GM23338 (cell line): ENCODE results near the gene TRMT2A. TPM values are rescaled to one million over a fixed set of nuclear protein-coding genes. Genes with fewer than 3 reads are reported as not detected.
A peak's percentile ranks its signal among the peaks of the same experiment; 100 is the strongest.

Experiments
- ATAC-seq: fragments of 200-7000 bp; cut with Tn5 transposase; 3 replicates; pipeline ENCODE4 v1.9.1; 2020
- DNase-seq: peaks from one replicate; pipeline ENCODE4 v3.0.0-alpha.2; 2015; ENCODE audit warnings: low spot score
- H2AFZ ChIP-seq: fragments of 200-600 bp; sonication (generic); 2 replicates; pipeline ENCODE4 v1.8.0; 2016; ENCODE audit warnings: antibody characterized with exemption, mild to moderate bottlenecking, moderate library complexity
- H3F3A ChIP-seq: fragments of 200-600 bp; sonication (generic); replicated peaks from 2 replicates; pipeline ENCODE4 v1.8.0; 2017; ENCODE audit warnings: antibody characterized with exemption, mixed run types, low read depth
- H3K27ac ChIP-seq: fragments of 200-600 bp; sonication (generic); 2 replicates; pipeline ENCODE4 v1.6.1; 2016; ENCODE audit warnings: low read depth
- H3K27me3 ChIP-seq: fragments of 200-600 bp; sonication (generic); 2 replicates; pipeline ENCODE4 v1.8.0; 2016; ENCODE audit warnings: mild to moderate bottlenecking, mixed run types, moderate library complexity; ENCODE audit not compliant: insufficient read depth
- H3K36me3 ChIP-seq: fragments of 200-600 bp; sonication (generic); 2 replicates; pipeline ENCODE4 v1.8.0; 2016; ENCODE audit warnings: mild to moderate bottlenecking; ENCODE audit not compliant: insufficient read depth
- H3K4me1 ChIP-seq: fragments of 200-600 bp; sonication (generic); 2 replicates; pipeline ENCODE4 v1.8.0; 2016; ENCODE audit warnings: mild to moderate bottlenecking, moderate library complexity; ENCODE audit not compliant: insufficient read depth
- H3K4me2 ChIP-seq: fragments of 200-600 bp; sonication (generic); 2 replicates; pipeline ENCODE4 v1.7.1; 2017; ENCODE audit warnings: mixed run types
- H3K4me3 ChIP-seq: fragments of 200-600 bp; sonication (generic); 2 replicates; pipeline ENCODE4 v1.6.1; 2016; ENCODE audit warnings: mixed run types
- H3K79me2 ChIP-seq: fragments of 200-600 bp; sonication (generic); replicated peaks from 2 replicates; pipeline ENCODE4 v1.8.0; 2017; ENCODE audit warnings: mild to moderate bottlenecking; ENCODE audit not compliant: insufficient read depth
- H3K9me2 ChIP-seq: fragments of 200-600 bp; sonication (generic); 2 replicates; pipeline ENCODE4 v1.8.0; 2017; ENCODE audit not compliant: insufficient read depth
- H4K20me1 ChIP-seq: fragments of 200-600 bp; sonication (generic); replicated peaks from 2 replicates; pipeline ENCODE4 v1.8.0; 2017; ENCODE audit warnings: mild to moderate bottlenecking; ENCODE audit not compliant: insufficient read depth
- H3K27ac Mint-ChIP-seq: 2 replicates; pipeline ENCODE4 v1.8.0; 2020; ENCODE audit warnings: inconsistent platforms, mild to moderate bottlenecking, moderate library complexity, mixed read lengths
- H3K27me3 Mint-ChIP-seq: 3 replicates; pipeline ENCODE4 v1.8.0; 2022; ENCODE audit warnings: low read depth, mild to moderate bottlenecking, moderate library complexity, mixed read lengths, inconsistent platforms; ENCODE audit not compliant: insufficient read depth, poor library complexity
- H3K36me3 Mint-ChIP-seq: 3 replicates; pipeline ENCODE4 v1.8.0; 2021; ENCODE audit warnings: low read depth, mild to moderate bottlenecking, inconsistent platforms, moderate library complexity, mixed read lengths
- H3K4me1 Mint-ChIP-seq: 3 replicates; pipeline ENCODE4 v1.8.0; 2020; ENCODE audit warnings: mild to moderate bottlenecking, inconsistent platforms, mixed read lengths
- H3K4me3 Mint-ChIP-seq: 3 replicates; pipeline ENCODE4 v1.8.0; 2021; ENCODE audit warnings: moderate library complexity, mild to moderate bottlenecking, inconsistent platforms, mixed read lengths
- H3K9me3 Mint-ChIP-seq: 3 replicates; pipeline ENCODE4 v1.8.0; 2020; ENCODE audit warnings: moderate library complexity, mild to moderate bottlenecking, inconsistent platforms, mixed read lengths
- CREB1 ChIP-seq: fragments of 250-450 bp; sonication (Bioruptor Pico); IDR thresholded peaks from 2 replicates; pipeline ENCODE4 v1.5.0; 2020; ENCODE audit warnings: low read depth, mild to moderate bottlenecking, moderate library complexity
- EZH2 ChIP-seq: fragments of 200-600 bp; sonication (generic); IDR thresholded peaks from one replicate; pipeline ENCODE4 v1.8.0; 2017; ENCODE audit warnings: antibody characterized with exemption, mild to moderate bottlenecking, low read depth; ENCODE audit not compliant: unreplicated experiment
- EZH2phosphoT487 ChIP-seq: fragments of 200-600 bp; sonication (generic); IDR thresholded peaks from one replicate; pipeline ENCODE4 v1.8.1; 2018; ENCODE audit warnings: antibody characterized with exemption; ENCODE audit not compliant: unreplicated experiment
- NANOG ChIP-seq: IDR thresholded peaks from 2 replicates; pipeline ENCODE4 v1.6.1; 2016; ENCODE audit warnings: antibody characterized with exemption, borderline replicate concordance
- POLR2AphosphoS5 ChIP-seq: IDR thresholded peaks from 2 replicates; pipeline ENCODE4 v1.6.1; 2016; ENCODE audit warnings: antibody characterized with exemption, low read depth
- STAT1 ChIP-seq: IDR thresholded peaks from one replicate; pipeline ENCODE4 v1.6.1; 2016; ENCODE audit warnings: antibody characterized with exemption; ENCODE audit not compliant: unreplicated experiment
- ZNF114 ChIP-seq: fragments of 250-450 bp; sonication (Bioruptor Pico); IDR thresholded peaks from 2 replicates; pipeline ENCODE4 v1.5.0; 2020; ENCODE audit warnings: mild to moderate bottlenecking, moderate library complexity
- ZNF331 ChIP-seq: fragments of 250-450 bp; sonication (Bioruptor Pico); IDR thresholded peaks from 2 replicates; pipeline ENCODE4 v1.5.0; 2020; ENCODE audit warnings: low read depth, mild to moderate bottlenecking, moderate library complexity
- polyA plus RNA-seq: library from polyadenylated mRNA; unstranded; fragments of >200 nt; fragmentation: Nextera tagmentation; extraction: Ambion mirVana; gene quantifications from 2 replicates; pipeline ENCODE4 v1.2.1, GENCODE V29; 2016
- total RNA-seq: library from RNA; depleted of rRNA; stranded (reverse); fragments of >200 nt; shearing (Covaris generic); gene quantifications from 2 replicates; pipeline ENCODE4 v1.2.3, GENCODE V29; 2014
- TF ChIP-seq, protein P1 (sequence below): IDR thresholded peaks from one replicate; pipeline ENCODE4 v1.6.1; 2018; ENCODE audit warnings: antibody characterized with exemption; ENCODE audit not compliant: unreplicated experiment
- TF ChIP-seq, protein P2 (sequence below), 2 experiments: fragments of 200-600 bp in 1 of 2; sonication (generic) in 1 of 2; conservative IDR thresholded peaks; 2 replicates each; pipeline versions ENCODE4 v1.5.1 to v1.6.1; 2016 to 2017; ENCODE audit warnings: antibody characterized with exemption in 2 of 2, low read depth in 2 of 2, mild to moderate bottlenecking in 2 of 2, moderate library complexity in 1 of 2
- TF ChIP-seq, protein P3 (sequence below): IDR thresholded peaks from 2 replicates; pipeline ENCODE4 v1.6.1; 2016; ENCODE audit warnings: antibody characterized with exemption

The TRMT2A gene
- total and polyA plus RNA-seq, 2 experiments from 2014 or later = 41.3 to 61.3 TPM

DNA sequence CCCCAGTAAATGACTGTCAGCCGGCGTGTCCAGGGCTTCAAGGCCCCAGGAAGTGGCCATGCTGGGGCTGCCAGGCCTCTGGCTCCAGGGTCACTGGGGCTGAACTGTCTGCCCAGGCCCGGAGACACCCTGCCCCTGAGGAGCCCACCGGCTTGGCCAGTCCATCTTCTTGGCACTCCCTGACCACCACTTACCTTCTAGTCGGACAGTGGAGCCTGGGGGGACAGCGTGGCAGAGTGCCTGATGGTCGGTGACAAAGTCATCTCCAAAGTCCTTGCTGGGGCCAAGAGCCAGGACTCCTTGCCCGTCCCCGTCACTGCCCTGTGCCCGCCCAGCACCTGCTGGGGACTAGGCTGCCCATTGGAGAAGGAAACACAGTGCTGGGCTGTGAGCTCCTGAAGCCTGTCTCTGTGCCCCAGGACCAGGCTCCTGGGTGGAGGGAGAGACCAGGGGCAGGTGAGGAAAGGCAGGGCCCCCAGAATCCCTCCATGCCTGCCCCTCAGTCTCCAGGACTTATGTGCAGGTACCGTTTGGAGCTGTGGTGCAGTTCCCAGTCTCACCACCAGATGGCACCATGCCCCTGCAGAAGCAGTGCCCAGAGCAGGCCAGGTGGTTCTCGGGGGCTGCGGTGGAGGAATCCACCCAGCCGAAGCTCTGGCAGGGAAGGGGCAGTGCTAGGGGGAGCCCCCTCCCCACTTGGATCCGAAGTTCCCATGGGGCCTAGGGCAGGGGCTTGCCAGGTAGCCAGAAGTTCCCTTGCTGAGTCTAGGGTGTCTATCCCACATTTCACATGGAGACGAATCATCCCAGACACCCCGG is 39.8 kb upstream of the TRMT2A start:
- Histone ChIP-seq H3K79me2 (no peaks in the 10 kb centered on the region), H3K36me3 (no peaks in the 10 kb centered on the region), H3K4me1 (no peaks in the 10 kb centered on the region), H3K4me3 (no peak overlapping the region), H3K9me2 (no peaks in the 10 kb centered on the region), H3K4me2 (no peak overlapping the region), H3K27ac (no peak overlapping the region), H3F3A (no peaks in the 10 kb centered on the region), H4K20me1 (no peaks in the 10 kb centered on the region), H3K27me3 (no peaks in the 10 kb centered on the region), H2AFZ (no peak overlapping the region)
- no peaks in the 10 kb centered on the region for H3K36me3 Mint-ChIP-seq
- H3K27me3 Mint-ChIP-seq = peaks cover 9% of the 10 kb centered on the region
- no peak overlapping the region for H3K4me3 Mint-ChIP-seq
- ATAC-seq (peak; percentile 67), DNase-seq (peak; percentile 88)
- TF ChIP-seq, protein P1, sequence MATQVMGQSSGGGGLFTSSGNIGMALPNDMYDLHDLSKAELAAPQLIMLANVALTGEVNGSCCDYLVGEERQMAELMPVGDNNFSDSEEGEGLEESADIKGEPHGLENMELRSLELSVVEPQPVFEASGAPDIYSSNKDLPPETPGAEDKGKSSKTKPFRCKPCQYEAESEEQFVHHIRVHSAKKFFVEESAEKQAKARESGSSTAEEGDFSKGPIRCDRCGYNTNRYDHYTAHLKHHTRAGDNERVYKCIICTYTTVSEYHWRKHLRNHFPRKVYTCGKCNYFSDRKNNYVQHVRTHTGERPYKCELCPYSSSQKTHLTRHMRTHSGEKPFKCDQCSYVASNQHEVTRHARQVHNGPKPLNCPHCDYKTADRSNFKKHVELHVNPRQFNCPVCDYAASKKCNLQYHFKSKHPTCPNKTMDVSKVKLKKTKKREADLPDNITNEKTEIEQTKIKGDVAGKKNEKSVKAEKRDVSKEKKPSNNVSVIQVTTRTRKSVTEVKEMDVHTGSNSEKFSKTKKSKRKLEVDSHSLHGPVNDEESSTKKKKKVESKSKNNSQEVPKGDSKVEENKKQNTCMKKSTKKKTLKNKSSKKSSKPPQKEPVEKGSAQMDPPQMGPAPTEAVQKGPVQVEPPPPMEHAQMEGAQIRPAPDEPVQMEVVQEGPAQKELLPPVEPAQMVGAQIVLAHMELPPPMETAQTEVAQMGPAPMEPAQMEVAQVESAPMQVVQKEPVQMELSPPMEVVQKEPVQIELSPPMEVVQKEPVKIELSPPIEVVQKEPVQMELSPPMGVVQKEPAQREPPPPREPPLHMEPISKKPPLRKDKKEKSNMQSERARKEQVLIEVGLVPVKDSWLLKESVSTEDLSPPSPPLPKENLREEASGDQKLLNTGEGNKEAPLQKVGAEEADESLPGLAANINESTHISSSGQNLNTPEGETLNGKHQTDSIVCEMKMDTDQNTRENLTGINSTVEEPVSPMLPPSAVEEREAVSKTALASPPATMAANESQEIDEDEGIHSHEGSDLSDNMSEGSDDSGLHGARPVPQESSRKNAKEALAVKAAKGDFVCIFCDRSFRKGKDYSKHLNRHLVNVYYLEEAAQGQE = no peak
- TF ChIP-seq NANOG (no peak), EZH2phosphoT487 (no peak), ZNF331 (CRISPR knock-in tag) (no peak), CREB1 (CRISPR knock-in tag) (no peak)
- TF ChIP-seq, protein P2, sequence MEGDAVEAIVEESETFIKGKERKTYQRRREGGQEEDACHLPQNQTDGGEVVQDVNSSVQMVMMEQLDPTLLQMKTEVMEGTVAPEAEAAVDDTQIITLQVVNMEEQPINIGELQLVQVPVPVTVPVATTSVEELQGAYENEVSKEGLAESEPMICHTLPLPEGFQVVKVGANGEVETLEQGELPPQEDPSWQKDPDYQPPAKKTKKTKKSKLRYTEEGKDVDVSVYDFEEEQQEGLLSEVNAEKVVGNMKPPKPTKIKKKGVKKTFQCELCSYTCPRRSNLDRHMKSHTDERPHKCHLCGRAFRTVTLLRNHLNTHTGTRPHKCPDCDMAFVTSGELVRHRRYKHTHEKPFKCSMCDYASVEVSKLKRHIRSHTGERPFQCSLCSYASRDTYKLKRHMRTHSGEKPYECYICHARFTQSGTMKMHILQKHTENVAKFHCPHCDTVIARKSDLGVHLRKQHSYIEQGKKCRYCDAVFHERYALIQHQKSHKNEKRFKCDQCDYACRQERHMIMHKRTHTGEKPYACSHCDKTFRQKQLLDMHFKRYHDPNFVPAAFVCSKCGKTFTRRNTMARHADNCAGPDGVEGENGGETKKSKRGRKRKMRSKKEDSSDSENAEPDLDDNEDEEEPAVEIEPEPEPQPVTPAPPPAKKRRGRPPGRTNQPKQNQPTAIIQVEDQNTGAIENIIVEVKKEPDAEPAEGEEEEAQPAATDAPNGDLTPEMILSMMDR (conservative IDR thresholded peaks at IDR 0.05; ENCODE audit: low read depth in 2 of 2) = peak; percentile 93 to 99
- no peak overlapping the region for H3K27ac Mint-ChIP-seq
- H3K4me1 Mint-ChIP-seq = peaks cover 10% of the 10 kb centered on the region
- no peaks in the 10 kb centered on the region for H3K9me3 Mint-ChIP-seq

DNA sequence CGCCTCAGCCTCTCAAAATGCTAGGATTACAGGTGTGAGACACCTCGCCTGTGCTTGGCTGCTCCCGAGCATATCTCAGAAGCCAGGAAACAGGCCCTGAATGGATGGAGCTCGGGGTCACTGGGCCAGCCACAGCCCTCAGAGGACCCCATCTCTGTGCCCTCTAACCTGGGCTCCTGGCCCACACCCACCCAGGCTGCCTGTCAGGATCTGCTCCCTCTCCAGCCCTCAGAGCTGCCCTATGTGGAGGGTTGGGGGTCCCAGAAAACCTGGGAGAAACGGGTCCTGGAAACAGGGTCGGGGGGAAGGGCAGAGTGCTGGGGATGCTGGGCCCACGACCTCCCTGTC is 39.0 kb upstream of the TRMT2A start:
- Mint-ChIP-seq H3K9me3 (no peaks in the 10 kb centered on the region), H3K4me1 (peaks cover 10% of the 10 kb centered on the region), H3K27ac (no peak overlapping the region), H3K36me3 (no peaks in the 10 kb centered on the region), H3K4me3 (no peak overlapping the region), H3K27me3 (peaks cover 9% of the 10 kb centered on the region)
- Histone ChIP-seq H3K27ac (no peak overlapping the region), H3K79me2 (no peaks in the 10 kb centered on the region), H4K20me1 (no peaks in the 10 kb centered on the region), H3K36me3 (no peaks in the 10 kb centered on the region), H2AFZ (no peak overlapping the region), H3K4me3 (no peak overlapping the region), H3K9me2 (no peaks in the 10 kb centered on the region), H3K27me3 (no peaks in the 10 kb centered on the region), H3F3A (no peaks in the 10 kb centered on the region), H3K4me2 (no peak overlapping the region), H3K4me1 (no peaks in the 10 kb centered on the region)
- DNase-seq = no peak
- no peak for ATAC-seq
- TF ChIP-seq, protein P3, sequence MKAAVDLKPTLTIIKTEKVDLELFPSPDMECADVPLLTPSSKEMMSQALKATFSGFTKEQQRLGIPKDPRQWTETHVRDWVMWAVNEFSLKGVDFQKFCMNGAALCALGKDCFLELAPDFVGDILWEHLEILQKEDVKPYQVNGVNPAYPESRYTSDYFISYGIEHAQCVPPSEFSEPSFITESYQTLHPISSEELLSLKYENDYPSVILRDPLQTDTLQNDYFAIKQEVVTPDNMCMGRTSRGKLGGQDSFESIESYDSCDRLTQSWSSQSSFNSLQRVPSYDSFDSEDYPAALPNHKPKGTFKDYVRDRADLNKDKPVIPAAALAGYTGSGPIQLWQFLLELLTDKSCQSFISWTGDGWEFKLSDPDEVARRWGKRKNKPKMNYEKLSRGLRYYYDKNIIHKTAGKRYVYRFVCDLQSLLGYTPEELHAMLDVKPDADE = no peak
- TF ChIP-seq POLR2AphosphoS5 = no peak
- TF ChIP-seq, protein P1 = no peak
- no peak for TF ChIP-seq EZH2phosphoT487
- TF ChIP-seq EZH2 = no peak
- no peak for TF ChIP-seq CREB1 (CRISPR knock-in tag)
- no peak for TF ChIP-seq STAT1
- TF ChIP-seq ZNF331 (CRISPR knock-in tag) = no peak
- TF ChIP-seq ZNF114 (CRISPR knock-in tag) = no peak
